HCT116 (cell line): ENCODE measurements around the gene GANC. TPM values are rescaled to one million over a fixed set of nuclear protein-coding genes. Genes with fewer than 3 reads are reported as not detected.

ENCODE experiments used
- ATAC-seq: fragments of 200-7000 bp; cut with Tn5 transposase; 2 replicates; pipeline ENCODE4 v1.9.1; 2020; ENCODE audit warnings: mild to moderate bottlenecking, moderate library complexity
- BruUV-seq: library from RNA; stranded (reverse); fragments of 400-500 nt; replicated peaks from 2 replicates; lab custom pipeline; 2021; lab: Mats Ljungman, UMichigan
- CTCF ChIA-PET: fragments of 300-600 bp; sonication (Branson Sonifier 250); formaldehyde crosslinking; loops from one replicate; lab custom pipeline; 2021; ENCODE audit warnings: antibody characterized with exemption; lab: Charles Lee
- POLR2A ChIA-PET: fragments of 300-600, 350-600 bp; sonication (Branson Sonifier 250); formaldehyde crosslinking; loops from one replicate; lab custom pipeline; 2021; ENCODE audit warnings: antibody characterized with exemption; lab: Charles Lee
- RAD21 ChIA-PET, 2 experiments: fragments of 300-600 bp; sonication (Branson Sonifier 250); formaldehyde crosslinking; loops; one replicate each; lab custom pipeline; 2023; ENCODE audit warnings: low total read pairs in 2 of 2; ENCODE audit not compliant: uncharacterized antibody in 2 of 2, unreplicated experiment in 2 of 2, low non-redundant PET in 1 of 2; lab: Charles Lee
- DNase-seq: peaks from one replicate; pipeline ENCODE4 v3.0.0-alpha.2; 2010; ENCODE audit warnings: low read depth, low spot score
- H2AFZ ChIP-seq: fragments of 200-600 bp; shearing (Covaris generic), sonication (generic); 2 replicates; pipeline ENCODE4 v1.6.1; 2017; ENCODE audit warnings: low read depth, mixed run types, mixed read lengths, antibody characterized with exemption, low read length; ENCODE audit not compliant: poor library complexity, severe bottlenecking
- H3K27ac ChIP-seq: 2 replicates; pipeline ENCODE4 v1.5.1; 2012; ENCODE audit warnings: low read depth, low read length
- H3K27me3 ChIP-seq: fragments of 200-600 bp; sonication (generic); 2 replicates; pipeline ENCODE4 v1.6.1; 2016; ENCODE audit warnings: mixed run types, low read length, mixed read lengths; ENCODE audit not compliant: insufficient read depth
- H3K36me3 ChIP-seq, 2 experiments: fragments of 200-500 bp in 1 of 2; fragments of 200-600 bp in 1 of 2; sonication (Bioruptor generic) in 1 of 2; sonication (generic) in 1 of 2; 2 replicates each; pipeline versions ENCODE4 v1.5.1 to v1.6.1; 2014 to 2016; ENCODE audit warnings: low read length in 2 of 2, inconsistent platforms in 1 of 2, mixed read lengths in 1 of 2, mixed run types in 1 of 2; ENCODE audit not compliant: insufficient read depth in 2 of 2, control insufficient read depth in 1 of 2
- H3K4me1 ChIP-seq, 2 experiments: fragments of 200-600 bp in 1 of 2; sonication (generic) in 1 of 2; 2 replicates each; pipeline versions ENCODE4 v1.5.1 to v1.6.1; 2012 to 2017; ENCODE audit warnings: low read length in 2 of 2, inconsistent platforms in 1 of 2, mild to moderate bottlenecking in 1 of 2, mixed read lengths in 1 of 2, mixed run types in 1 of 2, moderate library complexity in 1 of 2; ENCODE audit not compliant: insufficient read depth in 2 of 2, control insufficient read depth in 1 of 2
- H3K4me2 ChIP-seq: fragments of 200-600 bp; sonication (generic); 2 replicates; pipeline ENCODE4 v1.6.1; 2017; ENCODE audit warnings: mixed run types, low read length, mixed read lengths
- H3K4me3 ChIP-seq, 2 experiments: fragments of 200-600 bp in 1 of 2; sonication (generic) in 1 of 2; replicated peaks in 1 of 2; 2 replicates each; pipeline ENCODE4 v1.5.1; 2011 to 2016; ENCODE audit warnings: low read length in 2 of 2, control low read depth in 1 of 2, low read depth in 1 of 2, mild to moderate bottlenecking in 1 of 2, mixed read lengths in 1 of 2, mixed run types in 1 of 2
- H3K79me2 ChIP-seq: fragments of 200-600 bp; sonication (generic); 2 replicates; pipeline ENCODE4 v1.6.1; 2017; ENCODE audit warnings: mild to moderate bottlenecking, mixed run types, low read length, moderate library complexity, mixed read lengths; ENCODE audit not compliant: insufficient read depth
- H3K9ac ChIP-seq: fragments of 200-600 bp; sonication (generic); 2 replicates; pipeline ENCODE4 v1.6.1; 2016; ENCODE audit warnings: low read length, mixed read lengths
- H3K9me2 ChIP-seq: fragments of 200-600 bp; sonication (generic), shearing (Covaris generic); 2 replicates; pipeline ENCODE4 v1.6.1; 2017; ENCODE audit warnings: mixed run types, mild to moderate bottlenecking, moderate library complexity; ENCODE audit not compliant: insufficient read depth
- H3K9me3 ChIP-seq, 2 experiments: fragments of 200-500 bp in 1 of 2; fragments of 200-600 bp in 1 of 2; sonication (Bioruptor generic) in 1 of 2; sonication (generic) in 1 of 2; 2 replicates each; pipeline ENCODE4 v1.6.1; 2014 to 2017; ENCODE audit warnings: low read length in 2 of 2, mixed read lengths in 2 of 2, inconsistent platforms in 1 of 2, low read depth in 1 of 2, mild to moderate bottlenecking in 1 of 2, mixed run types in 1 of 2, moderate library complexity in 1 of 2; ENCODE audit not compliant: control insufficient read depth in 1 of 2, insufficient read depth in 1 of 2
- H4K20me1 ChIP-seq: fragments of 200-600 bp; sonication (generic), shearing (Covaris generic); 2 replicates; pipeline ENCODE4 v1.6.1; 2017; ENCODE audit warnings: mixed run types, mild to moderate bottlenecking, moderate library complexity; ENCODE audit not compliant: insufficient read depth
- CBX3 ChIP-seq: IDR thresholded peaks from 2 replicates; pipeline ENCODE4 v1.6.1; 2012; ENCODE audit warnings: low read depth
- EGR1 ChIP-seq: IDR thresholded peaks from 2 replicates; pipeline ENCODE4 v1.6.1; 2012; ENCODE audit warnings: low read depth
- EZH2 ChIP-seq: fragments of 200-600 bp; sonication (generic); IDR thresholded peaks from 2 replicates; pipeline ENCODE4 v1.6.1; 2017; ENCODE audit warnings: antibody characterized with exemption, mixed run types
- EZH2phosphoT487 ChIP-seq: fragments of 200-600 bp; IDR thresholded peaks from 2 replicates; pipeline ENCODE4 v1.6.1; 2018; ENCODE audit warnings: antibody characterized with exemption, borderline replicate concordance
- FOSL1 ChIP-seq: IDR thresholded peaks from 2 replicates; pipeline ENCODE4 v1.6.1; 2012; ENCODE audit warnings: low read depth
- POLR2A ChIP-seq: IDR thresholded peaks from 2 replicates; pipeline ENCODE4 v1.7.0; 2011; ENCODE audit warnings: borderline replicate concordance; ENCODE audit not compliant: insufficient read depth, insufficient read length; ENCODE audit errors: extremely low read depth
- POLR2AphosphoS5 ChIP-seq: IDR thresholded peaks from 2 replicates; pipeline ENCODE4 v1.6.1; 2011; ENCODE audit warnings: mild to moderate bottlenecking, low read depth, low read length, moderate library complexity
- RAD21 ChIP-seq: IDR thresholded peaks from 2 replicates; pipeline ENCODE4 v1.6.1; 2012; ENCODE audit warnings: low read depth, mild to moderate bottlenecking
- TCF7L2 ChIP-seq: IDR thresholded peaks from 2 replicates; pipeline ENCODE4 v1.7.0; 2011; ENCODE audit warnings: borderline replicate concordance, inconsistent platforms; ENCODE audit not compliant: insufficient read depth, insufficient read length; ENCODE audit errors: extremely low read depth
- ZFX ChIP-seq: fragments of 450-650 bp; IDR thresholded peaks from 2 replicates; pipeline ENCODE4 v1.6.1; 2017
- ZNF274 ChIP-seq: fragments of 200-500 bp; sonication (Bioruptor generic); IDR thresholded peaks from 2 replicates; pipeline ENCODE4 v1.6.1; 2014; ENCODE audit warnings: mild to moderate bottlenecking, low read depth, low read length, inconsistent platforms
- intact Hi-C: fragments of 100-400 bp; cut with micrococcal nuclease; formaldehyde crosslinking; loops from 2 replicates; pipeline ENCODE4 v1.10.0; 2022
- total RNA-seq: library from RNA; stranded (reverse); gene quantifications from one replicate; pipeline ENCODE4 v1.2.1, GENCODE V29; 2021; ENCODE audit not compliant: unreplicated experiment
- TF ChIP-seq, protein P1 (sequence below): IDR thresholded peaks from 2 replicates; pipeline ENCODE4 v1.6.1; 2011; ENCODE audit warnings: mild to moderate bottlenecking, low read length, moderate library complexity; ENCODE audit not compliant: insufficient replicate concordance; ENCODE audit errors: extremely low read depth
- TF ChIP-seq, protein P2 (sequence below): IDR thresholded peaks from 2 replicates; pipeline ENCODE4 v1.6.1; 2012; ENCODE audit warnings: low read depth
- TF ChIP-seq, protein P3 (sequence below), 3 experiments: fragments of 200-600 bp in 1 of 3; sonication (generic) in 1 of 3; IDR thresholded peaks in 2 of 3; conservative IDR thresholded peaks in 1 of 3; 2 replicates each; pipeline ENCODE4 v1.5.1; 2012 to 2017; ENCODE audit warnings: low read depth in 2 of 3, low read length in 2 of 3, antibody characterized with exemption in 1 of 3, borderline replicate concordance in 1 of 3, control low read depth in 1 of 3, mild to moderate bottlenecking in 1 of 3, mixed read lengths in 1 of 3, mixed run types in 1 of 3, moderate library complexity in 1 of 3; ENCODE audit not compliant: insufficient read depth in 1 of 3

The GANC gene
- total RNA-seq, 1 experiment from 2014 or later, result 13.1 TPM

DNA sequence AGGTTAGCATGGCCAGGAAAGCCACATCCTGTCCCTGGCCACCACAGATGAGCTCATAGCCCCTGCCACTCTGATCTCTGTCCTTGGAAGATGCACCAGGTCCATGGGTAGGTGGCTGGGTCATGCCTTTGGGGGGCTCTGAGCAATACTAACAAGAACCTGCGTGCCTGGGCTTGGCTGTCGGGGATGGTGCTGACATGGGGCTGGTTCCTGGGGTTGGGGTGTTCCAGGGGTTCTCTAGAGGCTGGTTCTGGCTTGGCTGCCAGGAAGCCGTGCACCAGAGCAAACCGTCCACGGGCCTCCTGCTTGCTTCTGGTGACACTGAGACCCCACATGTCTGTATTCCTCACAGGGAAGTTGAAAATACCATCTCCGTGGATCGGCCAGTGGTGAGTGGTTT, 130.4 kb downstream of the GANC start (continued):
- TF ChIP-seq, protein P1, sequence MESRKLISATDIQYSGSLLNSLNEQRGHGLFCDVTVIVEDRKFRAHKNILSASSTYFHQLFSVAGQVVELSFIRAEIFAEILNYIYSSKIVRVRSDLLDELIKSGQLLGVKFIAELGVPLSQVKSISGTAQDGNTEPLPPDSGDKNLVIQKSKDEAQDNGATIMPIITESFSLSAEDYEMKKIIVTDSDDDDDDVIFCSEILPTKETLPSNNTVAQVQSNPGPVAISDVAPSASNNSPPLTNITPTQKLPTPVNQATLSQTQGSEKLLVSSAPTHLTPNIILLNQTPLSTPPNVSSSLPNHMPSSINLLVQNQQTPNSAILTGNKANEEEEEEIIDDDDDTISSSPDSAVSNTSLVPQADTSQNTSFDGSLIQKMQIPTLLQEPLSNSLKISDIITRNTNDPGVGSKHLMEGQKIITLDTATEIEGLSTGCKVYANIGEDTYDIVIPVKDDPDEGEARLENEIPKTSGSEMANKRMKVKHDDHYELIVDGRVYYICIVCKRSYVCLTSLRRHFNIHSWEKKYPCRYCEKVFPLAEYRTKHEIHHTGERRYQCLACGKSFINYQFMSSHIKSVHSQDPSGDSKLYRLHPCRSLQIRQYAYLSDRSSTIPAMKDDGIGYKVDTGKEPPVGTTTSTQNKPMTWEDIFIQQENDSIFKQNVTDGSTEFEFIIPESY, result no peak
- TF ChIP-seq TCF7L2, result no peak

DNA sequence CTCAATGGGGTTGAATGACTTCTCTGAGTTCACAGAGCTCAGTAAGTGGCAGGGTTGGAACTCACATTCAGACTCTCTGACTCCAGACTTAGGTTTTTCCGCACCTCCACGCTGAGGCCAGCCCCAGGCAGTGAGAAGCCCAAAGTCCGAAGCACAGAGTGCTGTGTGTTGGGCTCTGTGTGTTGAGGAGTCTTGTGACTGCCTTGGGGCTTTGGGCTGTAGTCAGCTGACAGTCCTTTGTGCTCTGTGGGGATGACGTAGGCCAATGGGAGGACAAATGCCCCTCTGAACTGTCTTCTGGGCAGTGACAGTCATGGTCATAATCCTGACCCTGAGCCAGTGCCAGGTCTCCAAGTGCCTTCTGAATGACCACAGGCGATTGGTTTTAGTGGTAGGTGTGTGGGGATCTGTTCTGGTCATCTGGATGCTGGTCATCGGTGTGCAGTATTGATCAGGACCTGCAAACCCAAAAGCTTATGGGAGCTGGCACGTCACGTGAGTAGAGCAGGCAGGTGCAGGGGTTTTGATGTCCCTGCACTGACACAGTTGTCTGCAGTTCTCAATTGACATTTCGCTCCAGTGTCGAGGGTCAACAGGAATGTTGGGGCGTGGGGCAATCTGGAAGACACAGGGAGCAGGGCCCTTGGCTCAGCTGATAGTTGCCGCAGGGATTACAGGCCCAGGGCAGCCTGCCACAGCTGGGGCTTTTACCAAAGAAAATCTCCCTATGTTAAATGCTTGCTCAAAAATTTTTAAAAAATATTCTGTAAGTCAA, 131.6 kb downstream of the GANC start:
- ChIA-PET RAD21 (no interaction called here), POLR2A (no interaction called here), CTCF (no interaction called here)
- intact Hi-C loops, result no loop called here
- ATAC-seq (no peak), DNase-seq (no peak)
- no peaks in the 10 kb centered on the region for H3K79me2 ChIP-seq
- no peaks in the 10 kb centered on the region for H4K20me1 ChIP-seq
- no peaks in the 10 kb centered on the region for H3K36me3 ChIP-seq
- no peak overlapping the region for H3K4me2 ChIP-seq
- no peaks in the 10 kb centered on the region for H3K9me3 ChIP-seq
- H3K27me3 ChIP-seq, result no peaks in the 10 kb centered on the region
- no peak overlapping the region for H3K9ac ChIP-seq
- H2AFZ ChIP-seq, result no peak overlapping the region
- no TSS peak for BruUV-seq
- no peak overlapping the region for H3K27ac ChIP-seq
- peaks cover 0 to 18% of the 10 kb centered on the region in 2 experiments; a peak in 2 of 4 replicates for H3K4me1 ChIP-seq
- H3K4me3 ChIP-seq, result no peak overlapping the region
- no peaks in the 10 kb centered on the region for H3K9me2 ChIP-seq
- no peak for TF ChIP-seq RAD21
- TF ChIP-seq ZNF274, result no peak
- TF ChIP-seq EZH2phosphoT487, result no peak
- TF ChIP-seq, protein P2, sequence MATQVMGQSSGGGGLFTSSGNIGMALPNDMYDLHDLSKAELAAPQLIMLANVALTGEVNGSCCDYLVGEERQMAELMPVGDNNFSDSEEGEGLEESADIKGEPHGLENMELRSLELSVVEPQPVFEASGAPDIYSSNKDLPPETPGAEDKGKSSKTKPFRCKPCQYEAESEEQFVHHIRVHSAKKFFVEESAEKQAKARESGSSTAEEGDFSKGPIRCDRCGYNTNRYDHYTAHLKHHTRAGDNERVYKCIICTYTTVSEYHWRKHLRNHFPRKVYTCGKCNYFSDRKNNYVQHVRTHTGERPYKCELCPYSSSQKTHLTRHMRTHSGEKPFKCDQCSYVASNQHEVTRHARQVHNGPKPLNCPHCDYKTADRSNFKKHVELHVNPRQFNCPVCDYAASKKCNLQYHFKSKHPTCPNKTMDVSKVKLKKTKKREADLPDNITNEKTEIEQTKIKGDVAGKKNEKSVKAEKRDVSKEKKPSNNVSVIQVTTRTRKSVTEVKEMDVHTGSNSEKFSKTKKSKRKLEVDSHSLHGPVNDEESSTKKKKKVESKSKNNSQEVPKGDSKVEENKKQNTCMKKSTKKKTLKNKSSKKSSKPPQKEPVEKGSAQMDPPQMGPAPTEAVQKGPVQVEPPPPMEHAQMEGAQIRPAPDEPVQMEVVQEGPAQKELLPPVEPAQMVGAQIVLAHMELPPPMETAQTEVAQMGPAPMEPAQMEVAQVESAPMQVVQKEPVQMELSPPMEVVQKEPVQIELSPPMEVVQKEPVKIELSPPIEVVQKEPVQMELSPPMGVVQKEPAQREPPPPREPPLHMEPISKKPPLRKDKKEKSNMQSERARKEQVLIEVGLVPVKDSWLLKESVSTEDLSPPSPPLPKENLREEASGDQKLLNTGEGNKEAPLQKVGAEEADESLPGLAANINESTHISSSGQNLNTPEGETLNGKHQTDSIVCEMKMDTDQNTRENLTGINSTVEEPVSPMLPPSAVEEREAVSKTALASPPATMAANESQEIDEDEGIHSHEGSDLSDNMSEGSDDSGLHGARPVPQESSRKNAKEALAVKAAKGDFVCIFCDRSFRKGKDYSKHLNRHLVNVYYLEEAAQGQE, result no peak
- TF ChIP-seq EGR1, result no peak
- TF ChIP-seq, protein P1, result no peak
- no peak for TF ChIP-seq CBX3
- no peak for TF ChIP-seq POLR2AphosphoS5
- no peak for TF ChIP-seq ZFX
- no peak for TF ChIP-seq FOSL1
- TF ChIP-seq, protein P3, sequence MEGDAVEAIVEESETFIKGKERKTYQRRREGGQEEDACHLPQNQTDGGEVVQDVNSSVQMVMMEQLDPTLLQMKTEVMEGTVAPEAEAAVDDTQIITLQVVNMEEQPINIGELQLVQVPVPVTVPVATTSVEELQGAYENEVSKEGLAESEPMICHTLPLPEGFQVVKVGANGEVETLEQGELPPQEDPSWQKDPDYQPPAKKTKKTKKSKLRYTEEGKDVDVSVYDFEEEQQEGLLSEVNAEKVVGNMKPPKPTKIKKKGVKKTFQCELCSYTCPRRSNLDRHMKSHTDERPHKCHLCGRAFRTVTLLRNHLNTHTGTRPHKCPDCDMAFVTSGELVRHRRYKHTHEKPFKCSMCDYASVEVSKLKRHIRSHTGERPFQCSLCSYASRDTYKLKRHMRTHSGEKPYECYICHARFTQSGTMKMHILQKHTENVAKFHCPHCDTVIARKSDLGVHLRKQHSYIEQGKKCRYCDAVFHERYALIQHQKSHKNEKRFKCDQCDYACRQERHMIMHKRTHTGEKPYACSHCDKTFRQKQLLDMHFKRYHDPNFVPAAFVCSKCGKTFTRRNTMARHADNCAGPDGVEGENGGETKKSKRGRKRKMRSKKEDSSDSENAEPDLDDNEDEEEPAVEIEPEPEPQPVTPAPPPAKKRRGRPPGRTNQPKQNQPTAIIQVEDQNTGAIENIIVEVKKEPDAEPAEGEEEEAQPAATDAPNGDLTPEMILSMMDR (IDR thresholded peaks at IDR 0.05 in 2 of 3, conservative IDR thresholded peaks at IDR 0.05 in 1 of 3; ENCODE audit: borderline replicate concordance in 1 of 3, insufficient read depth in 1 of 3, low read depth in 2 of 3, low read length in 2 of 3), result no peak
- TF ChIP-seq EZH2, result no peak
- no peak for TF ChIP-seq POLR2A
